ENCODE data around the gene NAALADL2.

The NAALADL2 gene

GRCh38 chr3:175716446-175716845 lies 857.3 kb downstream of the NAALADL2 start:
- no peak for TF ChIP-seq CTCF (IDR thresholded peaks at IDR 0.05; ENCODE audit: low read depth, low read length)
- DNase-seq (ENCODE audit: low read depth, low spot score), result peak; percentile 24
- H3K4me3 ChIP-seq (ENCODE audit: low read depth, low read length), result no peak overlapping the region
- in situ Hi-C loops (cut with HindIII; ENCODE audit: low sequenced_read_pairs), result no loop called here

GRCh38 chr3:175726228-175726627 lies 867.1 kb downstream of the NAALADL2 start:
- TF ChIP-seq CTCF (IDR thresholded peaks at IDR 0.05; ENCODE audit: low read depth, low read length), result no peak
- no peak for DNase-seq (ENCODE audit: low read depth, low spot score)
- no peak overlapping the region for H3K4me3 ChIP-seq (ENCODE audit: low read depth, low read length)
- in situ Hi-C loops (cut with HindIII; ENCODE audit: low sequenced_read_pairs), result no loop called here

- TF ChIP-seq CTCF (IDR thresholded peaks at IDR 0.05; ENCODE audit: low read depth, low read length), result no peak
- in situ Hi-C loops (cut with HindIII; ENCODE audit: low sequenced_read_pairs), result no loop called here
- DNase-seq (ENCODE audit: low read depth, low spot score), result peak; percentile 47
- H3K4me3 ChIP-seq (ENCODE audit: low read depth, low read length), result no peak overlapping the region
Observed at GRCh38 chr3:175728566-175728965, 869.4 kb downstream of the NAALADL2 start.

- DNase-seq (ENCODE audit: low read depth, low spot score), result no peak
- in situ Hi-C loops (cut with HindIII; ENCODE audit: low sequenced_read_pairs), result no loop called here
- no peak for TF ChIP-seq CTCF (IDR thresholded peaks at IDR 0.05; ENCODE audit: low read depth, low read length)
- no peak overlapping the region for H3K4me3 ChIP-seq (ENCODE audit: low read depth, low read length)
Observed at GRCh38 chr3:175729466-175729865, 870.3 kb downstream of the NAALADL2 start.

- in situ Hi-C loops (cut with HindIII; ENCODE audit: low sequenced_read_pairs), result no loop called here
- no peak for TF ChIP-seq CTCF (IDR thresholded peaks at IDR 0.05; ENCODE audit: low read depth, low read length)
Observed at GRCh38 chr3:175731543-175731942, 872.4 kb downstream of the NAALADL2 start.

GRCh38 chr3:175732017-175732416 lies 872.9 kb downstream of the NAALADL2 start:
- in situ Hi-C loops (cut with HindIII; ENCODE audit: low sequenced_read_pairs), result no loop called here
- H3K4me3 ChIP-seq (ENCODE audit: low read depth, low read length), result no peak overlapping the region
- no peak for TF ChIP-seq CTCF (IDR thresholded peaks at IDR 0.05; ENCODE audit: low read depth, low read length)
- DNase-seq (ENCODE audit: low read depth, low spot score), result no peak

More at GRCh38 chr3:175731543-175731942, 872.4 kb downstream of the NAALADL2 start:
- DNase-seq (ENCODE audit: low read depth, low spot score), result no peak
- H3K4me3 ChIP-seq (ENCODE audit: low read depth, low read length), result no peak overlapping the region

- in situ Hi-C loops (cut with HindIII; ENCODE audit: low sequenced_read_pairs), result no loop called here
- DNase-seq (ENCODE audit: low read depth, low spot score), result no peak
- TF ChIP-seq CTCF (IDR thresholded peaks at IDR 0.05; ENCODE audit: low read depth, low read length), result no peak
- no peak overlapping the region for H3K4me3 ChIP-seq (ENCODE audit: low read depth, low read length)
Observed at GRCh38 chr3:175735866-175736265, 876.7 kb downstream of the NAALADL2 start.
